ENCODE measurements around the gene CD300LF.

The CD300LF gene

GRCh38 chr17:74682471-74683190 is 30.1 kb downstream of the CD300LF start:
- no peak for DNase-seq

- no peak for DNase-seq
Measured at GRCh38 chr17:74682028-74682427, 30.7 kb downstream of the CD300LF start.

- no peak for DNase-seq
Measured at GRCh38 chr17:74680941-74681340, 31.8 kb downstream of the CD300LF start.

GRCh38 chr17:74680213-74680612 is 32.5 kb downstream of the CD300LF start:
- peak; percentile 51 for DNase-seq

GRCh38 chr17:74679374-74679773 is 33.3 kb downstream of the CD300LF start:
- no peak for DNase-seq

GRCh38 chr17:74678541-74678940 is 34.2 kb downstream of the CD300LF start:
- DNase-seq = no peak

GRCh38 chr17:74677558-74678466 is 34.9 kb downstream of the CD300LF start:
- no peak for DNase-seq

- peak; percentile 95 for DNase-seq
Measured at GRCh38 chr17:74671031-74671771, 41.5 kb downstream of the CD300LF start.

GRCh38 chr17:74670329-74670728 is 42.4 kb downstream of the CD300LF start:
- DNase-seq = no peak

GRCh38 chr17:74663561-74663960 is 49.2 kb downstream of the CD300LF start:
- DNase-seq = no peak

GRCh38 chr17:74659889-74660288 is 52.8 kb downstream of the CD300LF start:
- DNase-seq = no peak

GRCh38 chr17:74658620-74659019 is 54.1 kb downstream of the CD300LF start:
- no peak for DNase-seq

- DNase-seq = no peak
Measured at GRCh38 chr17:74654742-74655141, 58.0 kb downstream of the CD300LF start.

GRCh38 chr17:74652020-74652419 is 60.7 kb downstream of the CD300LF start:
- DNase-seq = no peak

- peak; percentile 18 for DNase-seq
Measured at GRCh38 chr17:74649909-74650308, 62.8 kb downstream of the CD300LF start.

- DNase-seq = no peak
Measured at GRCh38 chr17:74647871-74648672, 64.7 kb downstream of the CD300LF start.

GRCh38 chr17:74646231-74646630 is 66.5 kb downstream of the CD300LF start:
- no peak for DNase-seq

GRCh38 chr17:74645010-74645409 is 67.7 kb downstream of the CD300LF start:
- no peak for DNase-seq

GRCh38 chr17:74644419-74644818 is 68.3 kb downstream of the CD300LF start:
- DNase-seq = no peak

Measured in eye (tissue), 1 donor.